Psoas muscle (tissue), 8 donors: ENCODE results near the gene ACKR1. TPM values are rescaled to one million over a fixed set of nuclear protein-coding genes. Genes with fewer than 3 reads are reported as not detected.
A peak's percentile ranks its signal among the peaks of the same experiment; 100 is the strongest.

ENCODE experiments used
- ATAC-seq, 4 donors: fragments of 200-7000 bp; cut with Tn5 transposase; one replicate each; pipeline ENCODE4 v1.9.1; 2020; ENCODE audit warnings: moderate library complexity in 3 of 4, mild to moderate bottlenecking in 2 of 4
- DNase-seq, 2 donors: peaks; one replicate each; pipeline ENCODE4 v3.0.0-alpha.2; 2020
- H3K27ac ChIP-seq: fragments of 200-600 bp; one replicate; pipeline ENCODE4 v1.8.0; 2022
- H3K27me3 ChIP-seq, 3 donors: fragments of 200-600 bp in 1 of 3; one replicate each; pipeline versions ENCODE4 v1.6.1 to v1.8.0; 2013 to 2022; ENCODE audit warnings: low read length in 2 of 3, mild to moderate bottlenecking in 2 of 3, moderate library complexity in 1 of 3; ENCODE audit not compliant: insufficient read depth in 3 of 3
- H3K36me3 ChIP-seq, 2 donors: fragments of 200-600 bp in 1 of 2; one replicate each; pipeline versions ENCODE4 v1.6.1 to v1.8.0; 2013 to 2022; ENCODE audit warnings: low read depth in 1 of 2, mild to moderate bottlenecking in 1 of 2, moderate library complexity in 1 of 2; ENCODE audit not compliant: insufficient read depth in 1 of 2
- H3K4me1 ChIP-seq: fragments of 200-600 bp; one replicate; pipeline ENCODE4 v1.8.0; 2022
- H3K4me3 ChIP-seq: fragments of 200-600 bp; one replicate; pipeline ENCODE4 v1.8.0; 2022; ENCODE audit warnings: mild to moderate bottlenecking
- H3K9me3 ChIP-seq: fragments of 200-600 bp; one replicate; pipeline ENCODE4 v1.8.0; 2022
- CTCF ChIP-seq: fragments of 200-600 bp; IDR thresholded peaks from one replicate; pipeline ENCODE4 v1.8.0; 2022; ENCODE audit warnings: antibody characterized with exemption
- WGBS, 3 donors: extraction: QIAGEN DNeasy Blood & Tissue Kit; methylation state at CpG; one replicate each; pipeline versions ENCODE4 v1.1.6 to v1.1.7; 2013; 5-methylcytosine and 5-hydroxymethylcytosine counted together
- intact Hi-C, 2 donors: fragments of 100-400 bp; cut with DNase I; formaldehyde crosslinking; loops; one replicate each; pipeline versions ENCODE4 v1.11.0 to v1.14.2; 2022
- polyA plus RNA-seq, 3 donors: library from polyadenylated mRNA; stranded (reverse); fragments of 200-250 nt; gene quantifications; one replicate each; pipeline ENCODE4 v1.2.3, GENCODE V29; 2013
- total RNA-seq, 4 donors: library from RNA; stranded (reverse); fragmentation: NEBNext Ultra II Directional in 2 of 4; extraction: Animal tissue kit (Norgen Biotek cat#: 25700) in 2 of 4; gene quantifications; one replicate each; pipeline versions ENCODE4 v1.2.1 to v1.2.4, GENCODE V29; 2021 to 2023
- donor health status: healthy with polysubstance abuse.
- donor health status: DM: no; HTN: no; CAD: no; lungs with moderate emphysema.
- donor health status: Bipolar disorder and iron deficiency.
- donor health status: healthy.
- donor health status: DM: yes; HTN: yes; CAD: no.
- donor health status: DM: no; HTN: no; CAD: no.
- donor health status: DM: no; HTN: no; CAD: no.
- donor health status: DM: yes; HTN: yes; CAD: no.

ACKR1 gene
- total and polyA plus RNA-seq, 7 donors: 11.1 to 24.0 (median 15.2) TPM

GRCh38 chr1:159171688-159172501 lies 32.8 kb upstream of the ACKR1 start:
- no peaks in the 10 kb centered on the region for H3K4me1 ChIP-seq
- peak overlapping the region; percentile 45 for H3K4me3 ChIP-seq
- H3K36me3 ChIP-seq: no peaks in the 10 kb centered on the region
- DNase-seq (peak; percentile 14 to 50), ATAC-seq (no peak)
- TF ChIP-seq CTCF: no peak
- peaks cover 0 to 59% (median 11%) of the 10 kb centered on the region in 3 donors for H3K27me3 ChIP-seq
- WGBS, 3 donors: 0 to 1% (median 1%) methylated on average over 42 to 49 of the region's 49 CpGs
- H3K27ac ChIP-seq: no peak overlapping the region
- intact Hi-C loops: no loop called here
- H3K9me3 ChIP-seq: no peaks in the 10 kb centered on the region

- WGBS, 3 donors: 0 to 2% (median 2%) methylated on average over 14 to 17 of the region's 17 CpGs
- intact Hi-C loops: no loop called here
Measured at GRCh38 chr1:159172614-159173291, 31.9 kb upstream of the ACKR1 start.

GRCh38 chr1:159173320-159173719 lies 31.4 kb upstream of the ACKR1 start:
- TF ChIP-seq CTCF: no peak
- 19 to 23% (median 22%) methylated on average over 7 of the region's 7 CpGs for WGBS, 3 donors
- intact Hi-C loops: no loop called here
- ATAC-seq (no peak), DNase-seq (no peak)
- Histone ChIP-seq H3K9me3 (no peaks in the 10 kb centered on the region), H3K4me1 (no peaks in the 10 kb centered on the region), H3K27me3 (peaks cover 0 to 50% (median 11%) of the 10 kb centered on the region in 3 donors), H3K4me3 (no peak overlapping the region), H3K36me3 (no peaks in the 10 kb centered on the region), H3K27ac (no peak overlapping the region)

More at GRCh38 chr1:159172614-159173291, 31.9 kb upstream of the ACKR1 start:
- DNase-seq: peak; percentile 37 to 57
- no peaks in the 10 kb centered on the region for H3K36me3 ChIP-seq
- peak overlapping the region; percentile 45 for H3K4me3 ChIP-seq
- H3K27me3 ChIP-seq: peaks cover 0 to 53% (median 11%) of the 10 kb centered on the region in 3 donors
- no peak overlapping the region for H3K27ac ChIP-seq
- no peaks in the 10 kb centered on the region for H3K4me1 ChIP-seq
- ATAC-seq: no peak
- H3K9me3 ChIP-seq: no peaks in the 10 kb centered on the region
- no peak for TF ChIP-seq CTCF

- H3K4me1 ChIP-seq: no peaks in the 10 kb centered on the region
- no peak for DNase-seq
- H3K4me3 ChIP-seq: no peak overlapping the region
- WGBS, 3 donors: 47 to 69% (median 48%) methylated on average over 2 of the region's 2 CpGs
- peaks cover 0 to 33% (median 11%) of the 10 kb centered on the region in 3 donors for H3K27me3 ChIP-seq
- no peaks in the 10 kb centered on the region for H3K9me3 ChIP-seq
- no peak for ATAC-seq
- no peak for TF ChIP-seq CTCF
- intact Hi-C loops: no loop called here
- H3K27ac ChIP-seq: no peak overlapping the region
- H3K36me3 ChIP-seq: no peaks in the 10 kb centered on the region
Measured at GRCh38 chr1:159175571-159175970, 29.1 kb upstream of the ACKR1 start.
